Choroid plexus epithelial cell (primary cell): Measurements from ENCODE around the gene APMAP.

Source experiments
- DNase-seq: peaks from one replicate; pipeline ENCODE4 v3.0.0-alpha.2; 2010; ENCODE audit warnings: low read depth
- H3K4me3 ChIP-seq: 2 replicates; pipeline ENCODE4 v1.5.1; 2011; ENCODE audit warnings: low read depth, mild to moderate bottlenecking, control low read depth, low read length, moderate library complexity
- CTCF ChIP-seq: conservative IDR thresholded peaks from 2 replicates; pipeline ENCODE4 v1.5.1; 2011; ENCODE audit warnings: low read depth, mild to moderate bottlenecking, control low read depth, inconsistent platforms, low read length, moderate library complexity

APMAP gene

GRCh38 chr20:24960861-24961260 is 31.7 kb downstream of the APMAP start:
- TF ChIP-seq CTCF = no peak
- no peak for DNase-seq
- H3K4me3 ChIP-seq = no peak overlapping the region

GRCh38 chr20:24960302-24960801 is 32.2 kb downstream of the APMAP start:
- no peak for DNase-seq
- no peak for TF ChIP-seq CTCF
- no peak overlapping the region for H3K4me3 ChIP-seq

- no peak overlapping the region for H3K4me3 ChIP-seq
- TF ChIP-seq CTCF = no peak
- DNase-seq = no peak
Measured at GRCh38 chr20:24959591-24960301, 32.8 kb downstream of the APMAP start.

- TF ChIP-seq CTCF = no peak
- DNase-seq = no peak
- H3K4me3 ChIP-seq = no peak overlapping the region
Measured at GRCh38 chr20:24958506-24959385, 33.8 kb downstream of the APMAP start.

GRCh38 chr20:24957326-24958016 is 35.1 kb downstream of the APMAP start:
- no peak overlapping the region for H3K4me3 ChIP-seq
- DNase-seq = no peak
- no peak for TF ChIP-seq CTCF

- TF ChIP-seq CTCF = no peak
- no peak overlapping the region for H3K4me3 ChIP-seq
- DNase-seq = no peak
Measured at GRCh38 chr20:24956001-24956841, 36.3 kb downstream of the APMAP start.
